ENCODE measurements around the gene ALOX5AP. TPM values are rescaled to one million over a fixed set of nuclear protein-coding genes. Genes with fewer than 3 reads are reported as not detected.

The ALOX5AP gene
- total and polyA plus RNA-seq, 5 donors: 1.9 to 12.4 (median 7.9) TPM

GRCh38 chr13:30790592-30790991 is 55.2 kb downstream of the ALOX5AP start:
- ATAC-seq (no peak), DNase-seq (no peak)
- Histone ChIP-seq H3K27ac (ENCODE audit: low read length) (no peak overlapping the region), H3K4me3 (ENCODE audit: low read length) (no peak overlapping the region), H3K9me3 (ENCODE audit: control insufficient read depth, low read length) (no peaks in the 10 kb centered on the region), H3K27me3 (ENCODE audit: control insufficient read depth, insufficient read depth) (no peaks in the 10 kb centered on the region), H3K4me1 (ENCODE audit: control insufficient read depth, insufficient read depth, low read length) (no peaks in the 10 kb centered on the region)
- intact Hi-C loops (cut with DNase I): no loop called here
- 98% methylated on average over 2 of the region's 2 CpGs for WGBS

- intact Hi-C loops (cut with DNase I): no loop called here
- no peaks in the 10 kb centered on the region for H3K27me3 ChIP-seq (ENCODE audit: control insufficient read depth, insufficient read depth)
- no peak overlapping the region for H3K4me3 ChIP-seq (ENCODE audit: low read length)
- WGBS: 75% methylated on average over 11 of the region's 11 CpGs
- peaks cover 3% of the 10 kb centered on the region for H3K4me1 ChIP-seq (ENCODE audit: control insufficient read depth, insufficient read depth, low read length)
- H3K9me3 ChIP-seq (ENCODE audit: control insufficient read depth, low read length): no peaks in the 10 kb centered on the region
- DNase-seq: peak in 2 of 3 donors; percentile 77 to 83
- ATAC-seq: peak; percentile 17 to 62
- H3K27ac ChIP-seq (ENCODE audit: low read length): no peak overlapping the region
These were observed 56.1 kb downstream of the ALOX5AP start for GRCh38 chr13:30791354-30792001.

DNA sequence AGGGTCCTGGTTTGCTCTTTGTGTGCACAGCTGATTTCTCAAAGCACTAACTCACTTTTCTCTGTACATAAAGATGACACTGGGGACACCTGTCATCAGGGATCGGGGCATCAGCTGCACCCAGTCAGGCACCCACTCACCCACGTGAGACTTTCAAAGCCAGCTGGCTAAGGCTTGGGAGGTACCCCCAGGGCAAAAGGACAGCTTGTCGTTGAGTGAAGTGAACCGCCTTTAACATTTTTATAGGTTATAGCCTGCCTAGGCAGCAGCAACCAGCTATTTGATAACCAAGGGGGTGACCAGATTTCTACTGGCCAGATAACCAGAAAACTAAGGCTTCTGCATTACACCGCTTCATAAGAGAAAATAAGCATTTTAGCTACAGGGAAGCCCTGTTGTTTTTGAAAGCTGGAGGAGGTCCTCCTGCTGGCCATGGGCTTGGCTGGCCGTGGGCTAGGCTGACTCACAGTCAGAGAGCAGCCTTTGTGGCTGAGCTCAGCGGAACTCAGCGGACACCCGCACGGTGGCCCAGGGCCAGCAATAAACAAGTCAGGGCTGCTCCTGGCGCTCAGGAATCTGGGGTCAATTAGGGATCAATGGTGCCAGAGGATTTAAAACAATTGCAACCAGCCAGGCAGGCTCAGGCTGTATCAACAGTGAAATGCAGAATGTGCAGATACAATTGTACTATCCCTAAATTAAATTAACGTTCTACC is 57.1 kb downstream of the ALOX5AP start:
- intact Hi-C loops (cut with DNase I): no loop called here
- Histone ChIP-seq H3K4me1 (ENCODE audit: control insufficient read depth, insufficient read depth, low read length) (peaks cover 3% of the 10 kb centered on the region), H3K27me3 (ENCODE audit: control insufficient read depth, insufficient read depth) (no peaks in the 10 kb centered on the region), H3K27ac (ENCODE audit: low read length) (no peak overlapping the region), H3K4me3 (ENCODE audit: low read length) (no peak overlapping the region), H3K9me3 (ENCODE audit: control insufficient read depth, low read length) (no peaks in the 10 kb centered on the region)
- peak; percentile 85 to 93 (median 91) for DNase-seq
- 43% methylated on average over 12 of the region's 12 CpGs for WGBS
- peak; percentile 92 for ATAC-seq

DNA sequence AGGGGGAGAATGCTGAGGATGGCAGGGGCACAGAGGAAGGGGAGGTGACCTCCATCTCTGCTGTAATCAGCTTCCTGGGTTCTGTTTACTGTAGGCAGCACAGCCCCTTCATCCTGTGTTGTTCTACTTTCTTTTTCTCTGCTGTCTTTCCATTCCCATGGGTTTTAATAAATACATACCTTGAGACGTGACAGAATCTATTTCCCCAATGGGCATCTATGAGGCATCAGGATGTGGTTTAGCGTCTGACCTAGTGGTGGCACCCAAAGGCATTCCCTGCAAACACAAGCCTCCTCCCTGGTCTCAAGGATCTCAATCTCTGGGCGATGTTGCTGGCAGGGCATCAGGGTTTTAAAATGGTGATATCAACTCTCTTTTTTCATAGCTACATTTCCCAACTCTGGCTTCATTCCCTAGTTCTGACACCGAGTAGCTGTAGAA is 60.8 kb downstream of the ALOX5AP start:
- Histone ChIP-seq H3K4me1 (ENCODE audit: control insufficient read depth, insufficient read depth, low read length) (peaks cover 3% of the 10 kb centered on the region), H3K27ac (ENCODE audit: low read length) (no peak overlapping the region), H3K9me3 (ENCODE audit: control insufficient read depth, low read length) (no peaks in the 10 kb centered on the region), H3K27me3 (ENCODE audit: control insufficient read depth, insufficient read depth) (no peaks in the 10 kb centered on the region), H3K4me3 (ENCODE audit: low read length) (no peak overlapping the region)
- ATAC-seq: no peak
- WGBS: 27% methylated on average over 4 of the region's 4 CpGs
- intact Hi-C loops (cut with DNase I): no loop called here
- peak in 2 of 3 donors; percentile 42 to 63 for DNase-seq

- H3K27me3 ChIP-seq (ENCODE audit: control insufficient read depth, insufficient read depth): no peaks in the 10 kb centered on the region
- H3K9me3 ChIP-seq (ENCODE audit: control insufficient read depth, low read length): no peaks in the 10 kb centered on the region
- ATAC-seq (no peak), DNase-seq (no peak)
- no peak overlapping the region for H3K27ac ChIP-seq (ENCODE audit: low read length)
- intact Hi-C loops (cut with DNase I): no loop called here
- 51% methylated on average over 20 of the region's 20 CpGs for WGBS
- peak overlapping the region; percentile 33 for H3K4me3 ChIP-seq (ENCODE audit: low read length)
- peaks cover 3% of the 10 kb centered on the region for H3K4me1 ChIP-seq (ENCODE audit: control insufficient read depth, insufficient read depth, low read length)
These were observed 61.6 kb downstream of the ALOX5AP start for GRCh38 chr13:30796631-30797601.

DNA sequence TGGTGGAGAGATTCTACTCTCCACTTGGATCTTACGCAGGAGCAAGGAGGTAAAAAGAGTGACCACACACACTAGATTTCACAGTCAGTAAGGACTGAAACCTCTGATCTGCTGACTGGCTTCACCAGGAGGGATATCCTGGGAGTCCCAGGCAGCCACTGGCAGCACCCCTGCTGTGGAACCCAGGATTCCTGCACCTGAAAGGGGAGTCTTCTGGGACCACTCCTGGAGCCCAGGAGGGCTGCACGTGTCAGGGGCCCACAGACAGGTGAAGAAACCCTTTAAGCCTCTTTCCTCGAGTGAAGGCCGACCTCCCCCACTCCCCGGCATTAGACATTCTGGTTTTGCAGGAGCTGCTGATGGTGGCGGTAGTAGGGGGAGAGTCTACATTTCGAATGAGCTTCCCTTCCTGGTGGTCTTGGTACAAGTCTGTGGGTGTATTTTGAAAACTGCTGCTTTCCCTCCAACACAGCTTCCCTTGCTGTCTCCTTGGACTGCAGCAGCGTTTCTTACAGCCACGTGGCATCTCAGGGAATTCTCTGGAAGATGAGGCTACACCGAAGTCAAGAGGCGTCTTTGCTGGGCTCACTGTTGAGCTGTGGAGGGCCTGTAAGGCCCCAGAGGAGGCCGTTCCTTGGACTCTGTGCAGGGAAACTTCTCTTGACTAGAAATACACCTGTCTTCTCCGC is 62.6 kb downstream of the ALOX5AP start:
- ATAC-seq (no peak), DNase-seq (no peak)
- Histone ChIP-seq H3K9me3 (ENCODE audit: control insufficient read depth, low read length) (no peaks in the 10 kb centered on the region), H3K27ac (ENCODE audit: low read length) (no peak overlapping the region), H3K4me1 (ENCODE audit: control insufficient read depth, insufficient read depth, low read length) (peaks cover 3% of the 10 kb centered on the region), H3K4me3 (ENCODE audit: low read length) (no peak overlapping the region), H3K27me3 (ENCODE audit: control insufficient read depth, insufficient read depth) (no peaks in the 10 kb centered on the region)
- WGBS: 88% methylated on average over 13 of the region's 13 CpGs
- intact Hi-C loops (cut with DNase I): no loop called here

DNA sequence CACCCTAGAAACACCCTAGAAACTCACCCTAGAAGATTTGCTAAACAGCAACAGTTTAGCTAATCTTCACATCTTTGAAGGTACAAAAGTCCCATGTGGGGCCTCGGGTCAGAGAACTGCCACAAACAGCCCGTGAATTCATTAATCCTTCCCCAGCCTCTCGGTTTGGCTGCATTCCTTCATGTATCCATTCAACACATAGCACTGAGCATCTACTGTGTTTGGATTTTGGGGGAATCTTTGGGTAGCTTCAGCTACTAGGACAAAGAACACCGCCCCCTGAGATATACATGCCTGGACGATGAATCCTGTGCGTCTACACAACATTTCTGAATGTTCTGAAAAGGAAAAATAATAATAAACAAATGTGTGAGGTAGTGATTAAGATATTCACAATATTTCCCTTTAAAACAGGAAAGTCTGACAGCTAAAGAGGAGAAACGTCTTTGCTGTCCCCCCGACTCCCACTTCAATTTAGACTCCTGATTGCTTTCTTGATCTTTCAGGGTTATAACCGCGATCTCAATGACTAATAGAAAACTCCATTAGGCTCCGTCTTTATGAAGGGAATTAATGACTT is 63.5 kb downstream of the ALOX5AP start:
- Histone ChIP-seq H3K4me3 (ENCODE audit: low read length) (no peak overlapping the region), H3K4me1 (ENCODE audit: control insufficient read depth, insufficient read depth, low read length) (peaks cover 3% of the 10 kb centered on the region), H3K27ac (ENCODE audit: low read length) (no peak overlapping the region), H3K9me3 (ENCODE audit: control insufficient read depth, low read length) (no peaks in the 10 kb centered on the region), H3K27me3 (ENCODE audit: control insufficient read depth, insufficient read depth) (no peaks in the 10 kb centered on the region)
- intact Hi-C loops (cut with DNase I): no loop called here
- WGBS: 87% methylated on average over 11 of the region's 11 CpGs
- ATAC-seq (no peak), DNase-seq (no peak)

- intact Hi-C loops (cut with DNase I): no loop called here
- ATAC-seq (no peak), DNase-seq (no peak)
- H3K9me3 ChIP-seq (ENCODE audit: control insufficient read depth, low read length): no peaks in the 10 kb centered on the region
- H3K4me3 ChIP-seq (ENCODE audit: low read length): no peak overlapping the region
- H3K4me1 ChIP-seq (ENCODE audit: control insufficient read depth, insufficient read depth, low read length): peaks cover 3% of the 10 kb centered on the region
- H3K27ac ChIP-seq (ENCODE audit: low read length): no peak overlapping the region
- H3K27me3 ChIP-seq (ENCODE audit: control insufficient read depth, insufficient read depth): no peaks in the 10 kb centered on the region
- WGBS: 73% methylated on average over 12 of the region's 12 CpGs
These were observed 64.0 kb downstream of the ALOX5AP start for GRCh38 chr13:30799356-30799824.

DNA sequence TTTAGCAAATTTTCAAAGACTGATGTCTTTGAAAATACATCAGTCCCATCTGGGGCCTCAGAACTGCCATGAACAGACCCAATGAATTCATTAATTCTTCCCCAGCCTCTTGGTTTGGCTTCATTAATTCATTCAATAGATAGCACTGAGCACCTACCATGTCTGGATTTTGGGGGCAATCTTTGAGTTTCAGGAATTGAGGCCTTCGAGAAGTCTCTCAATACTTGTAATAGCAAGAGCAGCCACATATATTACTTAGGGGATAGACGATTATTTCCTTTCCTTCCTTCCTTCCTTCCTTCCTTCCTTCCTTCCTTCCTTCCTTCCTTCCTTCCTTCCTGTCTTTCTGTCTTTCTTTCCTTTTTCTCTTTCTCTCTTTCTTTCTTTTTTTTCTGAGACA is 64.8 kb downstream of the ALOX5AP start:
- DNase-seq (no peak), ATAC-seq (no peak)
- H3K27ac ChIP-seq (ENCODE audit: low read length): no peak overlapping the region
- WGBS: 73% methylated on average over 2 of the region's 2 CpGs
- H3K27me3 ChIP-seq (ENCODE audit: control insufficient read depth, insufficient read depth): no peaks in the 10 kb centered on the region
- H3K9me3 ChIP-seq (ENCODE audit: control insufficient read depth, low read length): no peaks in the 10 kb centered on the region
- intact Hi-C loops (cut with DNase I): loop anchor here in 3 of 4 donors (5.0 to 10.0 kb wide), 4 partner anchors 113 to 668 kb away; no protein-coding TSS in a partner anchor
- peaks cover 3% of the 10 kb centered on the region for H3K4me1 ChIP-seq (ENCODE audit: control insufficient read depth, insufficient read depth, low read length)
- no peak overlapping the region for H3K4me3 ChIP-seq (ENCODE audit: low read length)

- intact Hi-C loops (cut with DNase I): loop anchor here in 3 of 4 donors (5.0 to 10.0 kb wide), 4 partner anchors 115 to 670 kb away; no protein-coding TSS in a partner anchor
- Histone ChIP-seq H3K27ac (ENCODE audit: low read length) (no peak overlapping the region), H3K4me1 (ENCODE audit: control insufficient read depth, insufficient read depth, low read length) (no peaks in the 10 kb centered on the region), H3K9me3 (ENCODE audit: control insufficient read depth, low read length) (no peaks in the 10 kb centered on the region), H3K4me3 (ENCODE audit: low read length) (no peak overlapping the region), H3K27me3 (ENCODE audit: control insufficient read depth, insufficient read depth) (no peaks in the 10 kb centered on the region)
- no peak for DNase-seq
- no peak for ATAC-seq
- 67% methylated on average over 5 of the region's 5 CpGs for WGBS
These were observed 67.2 kb downstream of the ALOX5AP start for GRCh38 chr13:30802501-30802900.

Measured in right cardiac atrium (tissue), 5 donors.